AG09309 (cell line): ENCODE results near the gene FAM210B.

ENCODE experiments used
- DNase-seq: peaks from one replicate; pipeline ENCODE4 v3.0.0-alpha.2; 2010; ENCODE audit warnings: low read depth
- H3K4me3 ChIP-seq: 2 replicates; pipeline ENCODE4 v1.5.1; 2011; ENCODE audit warnings: mild to moderate bottlenecking, low read depth, low read length, moderate library complexity; ENCODE audit not compliant: control insufficient read depth
- TF ChIP-seq, protein P1 (sequence below): IDR thresholded peaks from 2 replicates; pipeline ENCODE4 v1.5.1; 2011; ENCODE audit warnings: mild to moderate bottlenecking, low read depth, low read length, inconsistent platforms; ENCODE audit not compliant: insufficient read depth, control insufficient read depth; ENCODE audit errors: missing control alignments

Gene FAM210B

GRCh38 chr20:56412473-56412790, 53.7 kb downstream of the FAM210B start:
- TF ChIP-seq, protein P1, sequence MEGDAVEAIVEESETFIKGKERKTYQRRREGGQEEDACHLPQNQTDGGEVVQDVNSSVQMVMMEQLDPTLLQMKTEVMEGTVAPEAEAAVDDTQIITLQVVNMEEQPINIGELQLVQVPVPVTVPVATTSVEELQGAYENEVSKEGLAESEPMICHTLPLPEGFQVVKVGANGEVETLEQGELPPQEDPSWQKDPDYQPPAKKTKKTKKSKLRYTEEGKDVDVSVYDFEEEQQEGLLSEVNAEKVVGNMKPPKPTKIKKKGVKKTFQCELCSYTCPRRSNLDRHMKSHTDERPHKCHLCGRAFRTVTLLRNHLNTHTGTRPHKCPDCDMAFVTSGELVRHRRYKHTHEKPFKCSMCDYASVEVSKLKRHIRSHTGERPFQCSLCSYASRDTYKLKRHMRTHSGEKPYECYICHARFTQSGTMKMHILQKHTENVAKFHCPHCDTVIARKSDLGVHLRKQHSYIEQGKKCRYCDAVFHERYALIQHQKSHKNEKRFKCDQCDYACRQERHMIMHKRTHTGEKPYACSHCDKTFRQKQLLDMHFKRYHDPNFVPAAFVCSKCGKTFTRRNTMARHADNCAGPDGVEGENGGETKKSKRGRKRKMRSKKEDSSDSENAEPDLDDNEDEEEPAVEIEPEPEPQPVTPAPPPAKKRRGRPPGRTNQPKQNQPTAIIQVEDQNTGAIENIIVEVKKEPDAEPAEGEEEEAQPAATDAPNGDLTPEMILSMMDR = no peak
- DNase-seq = no peak
- no peak overlapping the region for H3K4me3 ChIP-seq

GRCh38 chr20:56412949-56413348, 54.2 kb downstream of the FAM210B start:
- H3K4me3 ChIP-seq = no peak overlapping the region
- TF ChIP-seq, protein P1 = no peak
- DNase-seq = no peak

GRCh38 chr20:56414842-56415765, 56.3 kb downstream of the FAM210B start:
- no peak overlapping the region for H3K4me3 ChIP-seq
- peak; percentile 18 for DNase-seq
- TF ChIP-seq, protein P1 = no peak

DNA sequence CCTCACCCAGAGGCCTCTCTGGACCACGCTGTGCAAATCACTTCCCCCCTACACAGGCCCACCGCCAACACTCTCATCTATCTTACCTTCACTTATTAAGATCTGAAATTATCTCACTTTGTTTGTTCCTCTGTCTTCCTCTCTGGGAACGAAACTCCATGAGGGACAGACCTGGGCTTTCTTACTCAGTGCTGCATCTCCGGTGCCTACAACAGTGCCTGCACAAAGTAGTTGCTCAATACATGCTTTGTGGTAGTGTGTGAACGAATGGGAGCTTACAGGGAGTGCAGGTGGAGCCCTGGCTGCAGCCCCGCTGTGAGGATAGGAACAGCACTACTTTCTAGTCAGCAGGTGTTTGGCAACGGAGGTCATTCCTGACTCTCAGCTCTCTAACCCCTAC, 58.6 kb downstream of the FAM210B start:
- TF ChIP-seq, protein P1 = no peak
- H3K4me3 ChIP-seq = no peak overlapping the region
- DNase-seq = no peak

DNA sequence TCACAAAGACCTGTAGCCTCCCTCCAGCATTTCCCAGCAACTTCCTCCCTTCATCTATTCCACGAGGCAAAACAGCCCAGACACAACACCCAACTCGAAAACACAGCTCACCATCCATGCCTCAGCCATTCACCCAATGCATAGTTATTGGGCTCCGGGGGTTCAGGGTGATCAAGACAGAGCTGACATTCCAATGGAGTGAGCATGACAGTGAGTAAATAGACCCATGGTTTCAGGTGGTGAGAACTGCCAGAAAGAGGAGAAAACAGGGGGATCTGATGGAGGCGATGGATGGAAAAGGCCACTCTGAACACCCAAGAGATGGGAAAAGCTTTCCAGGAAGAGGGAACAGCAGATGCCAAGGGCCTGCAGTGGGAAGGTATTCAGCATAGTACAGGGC, 59.1 kb downstream of the FAM210B start:
- TF ChIP-seq, protein P1 = no peak
- no peak overlapping the region for H3K4me3 ChIP-seq
- no peak for DNase-seq
